ENCODE measurements around the gene SPPL2C.

- no peak for TF ChIP-seq CTCF (IDR thresholded peaks at IDR 0.05)
- TF ChIP-seq POLR2AphosphoS5 (IDR thresholded peaks at IDR 0.05) = no peak
These were observed 16.5 kb upstream of the SPPL2C start for GRCh38 chr17:45828171-45828570.
